HPDE6-E6E7 (cell line): ENCODE results near the gene CPSF4.

Experiments used
- DNase-seq: peaks from one replicate; pipeline ENCODE4 v3.0.0; 2011; ENCODE audit warnings: missing footprints; ENCODE audit errors: extremely low spot score

The CPSF4 gene

GRCh38 chr7:99448855-99449254 is 10.1 kb downstream of the CPSF4 start:
- DNase-seq = no peak

DNA sequence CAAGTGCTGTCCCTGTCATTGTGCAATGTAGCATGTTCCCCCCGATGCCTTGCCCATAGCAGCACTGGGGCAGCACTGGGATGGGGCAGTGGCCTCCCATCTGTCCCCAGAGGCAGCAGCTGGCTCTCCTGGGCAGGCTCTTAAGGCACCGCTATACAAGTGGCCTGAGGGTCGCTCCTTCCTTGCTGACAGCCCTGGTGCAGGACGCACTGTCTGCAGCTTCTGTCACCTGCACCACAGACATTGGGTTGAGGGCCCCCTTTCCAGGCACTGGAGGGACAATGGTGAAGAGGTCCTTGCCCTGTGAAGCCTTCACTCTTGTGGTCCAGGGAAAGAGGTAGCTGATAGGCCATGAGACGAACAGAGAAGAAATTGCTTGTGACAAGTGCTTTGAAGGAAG is 10.6 kb downstream of the CPSF4 start:
- DNase-seq = no peak

GRCh38 chr7:99451936-99452335 is 13.2 kb downstream of the CPSF4 start:
- no peak for DNase-seq

GRCh38 chr7:99452541-99452940 is 13.8 kb downstream of the CPSF4 start:
- DNase-seq = no peak

GRCh38 chr7:99453105-99453504 is 14.4 kb downstream of the CPSF4 start:
- DNase-seq = no peak

- DNase-seq = no peak
Measured at GRCh38 chr7:99455874-99456273, 17.1 kb downstream of the CPSF4 start.

GRCh38 chr7:99456288-99456687 is 17.5 kb downstream of the CPSF4 start:
- DNase-seq = no peak

DNA sequence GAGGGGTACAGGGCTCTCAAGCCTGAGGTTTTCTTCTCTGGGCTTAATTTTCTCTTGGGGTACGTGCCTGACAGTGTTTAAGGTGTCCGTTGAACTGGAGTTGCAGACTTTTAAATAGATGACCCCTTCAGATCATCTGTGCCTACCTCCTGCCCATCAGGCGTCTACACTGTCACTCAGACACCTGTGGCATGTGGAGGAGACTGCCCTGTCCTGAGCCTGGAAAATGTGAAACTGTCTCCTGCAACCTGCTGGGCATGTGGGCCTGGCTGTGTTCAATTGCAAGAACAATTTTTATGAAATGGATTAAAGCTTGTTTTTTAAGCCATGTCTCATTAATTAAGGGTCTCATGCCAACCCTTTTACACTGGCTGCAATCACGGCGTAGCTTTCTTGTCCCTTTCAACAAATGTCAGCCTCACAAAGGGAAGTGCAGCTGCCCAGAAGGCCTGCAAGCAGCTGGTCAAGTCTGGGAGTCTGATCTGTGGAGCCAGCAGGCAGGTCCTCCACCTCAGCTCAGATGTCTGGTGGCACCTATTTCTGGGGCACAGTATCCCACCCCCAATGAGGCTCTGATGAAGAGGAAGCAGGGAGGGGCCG is 18.4 kb downstream of the CPSF4 start:
- no peak for DNase-seq

- no peak for DNase-seq
Measured at GRCh38 chr7:99457650-99458493, 19.1 kb downstream of the CPSF4 start.

DNA sequence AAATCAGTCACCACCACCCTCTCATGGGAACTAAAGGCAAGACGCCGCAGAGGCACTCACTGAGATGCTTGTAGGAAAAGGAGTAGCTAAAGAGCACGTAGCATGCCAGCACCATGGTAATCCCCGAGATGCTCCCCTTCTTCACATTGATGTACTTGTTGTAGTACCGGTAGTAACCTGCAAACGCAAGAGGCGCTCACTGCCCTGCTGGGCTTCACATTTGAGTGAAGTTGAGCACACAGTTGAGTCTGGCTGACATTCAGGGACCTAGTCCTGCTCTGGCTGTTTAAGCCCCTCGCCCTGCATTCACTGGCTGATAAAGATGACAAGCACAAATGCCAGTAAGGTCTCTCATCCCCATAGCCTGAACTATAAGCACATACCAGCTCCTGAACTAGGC is 20.3 kb downstream of the CPSF4 start:
- no peak for DNase-seq

- no peak for DNase-seq
Measured at GRCh38 chr7:99460651-99461050, 21.9 kb downstream of the CPSF4 start.

DNA sequence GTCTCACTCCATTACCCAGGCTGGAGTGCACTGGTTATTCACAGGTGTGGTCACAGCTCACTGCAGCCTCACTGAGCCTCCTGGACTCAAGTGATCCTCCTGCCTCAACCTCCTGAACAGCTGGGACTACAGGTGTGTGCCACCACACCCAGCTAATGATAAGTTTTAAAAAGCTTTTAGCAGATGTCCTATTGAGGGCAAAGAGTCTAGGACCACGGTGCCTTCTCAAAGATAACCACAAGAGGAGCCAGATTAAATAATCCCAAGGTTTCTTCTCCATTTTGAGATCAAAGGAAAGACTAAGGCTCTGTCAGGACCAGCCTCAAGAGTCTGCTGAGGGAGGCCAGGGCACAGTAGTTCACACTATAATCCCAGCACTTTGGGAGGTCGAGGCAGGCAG is 22.5 kb downstream of the CPSF4 start:
- no peak for DNase-seq

GRCh38 chr7:99465421-99465768 is 26.7 kb downstream of the CPSF4 start:
- no peak for DNase-seq

DNA sequence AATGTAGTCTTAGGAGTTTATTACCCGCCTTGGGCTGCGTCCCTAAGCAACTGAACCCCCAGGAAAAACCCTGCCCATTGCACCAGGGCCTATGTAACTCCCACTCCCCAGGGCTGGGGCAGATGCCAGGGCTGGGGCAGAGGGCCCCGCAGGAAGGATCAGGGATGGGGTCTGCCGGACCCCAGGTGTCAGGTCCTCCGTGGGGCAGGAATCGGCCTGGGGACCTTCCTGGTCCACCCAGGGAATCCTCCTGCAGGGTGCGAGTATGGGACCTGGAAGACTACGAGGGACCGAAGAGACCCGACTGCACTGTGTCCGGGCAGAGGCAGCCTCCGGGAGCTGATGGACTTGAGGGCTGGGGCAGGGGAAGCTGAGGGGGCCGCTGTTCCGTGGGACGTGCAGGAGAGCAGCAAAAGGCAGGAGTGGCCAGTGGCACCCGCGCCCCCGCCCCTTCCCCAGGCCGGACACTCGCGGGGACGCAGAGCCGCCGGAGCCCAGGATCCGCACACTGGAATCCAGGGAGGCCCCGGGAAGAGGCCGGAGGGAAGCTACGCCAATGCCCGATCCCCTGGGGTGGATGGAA is 29.7 kb downstream of the CPSF4 start:
- DNase-seq = no peak

DNA sequence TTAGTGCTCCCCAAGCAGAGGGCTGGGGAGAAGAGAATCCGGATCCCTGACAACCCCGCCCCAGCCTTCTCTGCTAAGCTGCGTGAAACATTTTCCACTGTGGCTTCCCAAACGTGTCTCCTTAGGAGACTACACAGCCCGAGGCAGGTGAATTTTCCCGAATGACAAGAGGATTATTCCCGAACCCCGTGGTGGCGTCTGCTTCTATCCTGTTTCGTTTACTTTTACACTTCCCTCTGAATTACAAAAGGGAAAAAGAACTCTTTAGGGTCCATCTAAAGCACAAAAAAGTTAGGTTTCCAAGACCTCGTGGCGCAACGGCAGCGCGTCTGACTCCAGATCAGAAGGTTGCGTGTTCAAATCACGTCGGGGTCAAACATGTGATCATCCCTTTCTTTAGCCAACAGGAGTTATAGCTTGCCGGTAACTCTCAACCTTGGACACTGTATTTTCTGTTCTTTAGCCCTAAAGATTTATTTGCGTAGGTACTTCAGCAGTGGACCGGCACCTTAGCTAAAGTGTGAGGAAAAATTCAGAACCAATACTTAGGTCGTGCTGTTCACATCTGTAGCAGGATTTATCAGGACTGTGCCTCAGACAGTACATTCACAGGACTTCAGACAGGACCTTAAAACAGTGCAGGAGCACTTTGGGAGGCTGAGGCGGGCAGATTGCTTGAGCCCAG is 30.8 kb downstream of the CPSF4 start:
- DNase-seq = peak; percentile 42

- peak; percentile 99 for DNase-seq
Measured at GRCh38 chr7:99472561-99473314, 34.0 kb downstream of the CPSF4 start, which contains the start of gene ZNF789. ZNF789 (plus strand) TSS chr7:99472890; CDS start chr7:99476457, 3,567 bp downstream.

DNA sequence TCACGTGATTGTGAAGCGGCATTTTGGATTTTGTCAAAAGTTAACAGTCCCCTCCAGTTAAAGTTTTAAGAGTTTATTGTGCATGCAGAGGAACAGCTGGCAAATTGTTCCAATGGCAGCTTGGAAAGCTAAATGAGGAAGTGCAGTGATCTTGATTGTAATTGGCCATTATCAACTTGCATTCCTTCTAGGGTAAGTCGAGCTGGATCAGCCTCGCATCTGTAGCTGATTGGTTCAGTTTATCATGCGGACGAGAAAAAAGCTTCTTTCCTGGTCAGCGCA is 34.5 kb downstream of the CPSF4 start:
- DNase-seq = peak; percentile 56

DNA sequence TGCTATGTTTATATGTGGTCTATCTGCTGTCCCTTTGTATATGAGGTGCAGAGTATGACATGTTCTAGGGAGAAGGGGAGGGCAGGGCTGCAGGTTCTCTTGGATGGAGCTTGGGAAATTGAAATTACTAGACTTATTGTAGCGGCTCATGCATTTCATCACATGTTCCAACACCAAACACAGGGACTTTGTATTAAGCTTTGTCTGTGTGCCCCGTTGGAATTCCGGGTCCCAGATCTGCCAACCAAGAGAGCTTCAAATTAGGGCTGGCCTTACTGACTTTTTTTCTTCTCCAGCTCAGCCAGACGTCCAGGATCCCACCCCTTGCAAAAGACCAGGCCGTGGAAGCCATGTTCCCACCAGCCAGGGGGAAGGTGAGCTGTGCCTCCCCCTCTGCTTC is 37.4 kb downstream of the CPSF4 start:
- DNase-seq = no peak

- no peak for DNase-seq
Measured at GRCh38 chr7:99478464-99479440, 40.0 kb downstream of the CPSF4 start.

DNA sequence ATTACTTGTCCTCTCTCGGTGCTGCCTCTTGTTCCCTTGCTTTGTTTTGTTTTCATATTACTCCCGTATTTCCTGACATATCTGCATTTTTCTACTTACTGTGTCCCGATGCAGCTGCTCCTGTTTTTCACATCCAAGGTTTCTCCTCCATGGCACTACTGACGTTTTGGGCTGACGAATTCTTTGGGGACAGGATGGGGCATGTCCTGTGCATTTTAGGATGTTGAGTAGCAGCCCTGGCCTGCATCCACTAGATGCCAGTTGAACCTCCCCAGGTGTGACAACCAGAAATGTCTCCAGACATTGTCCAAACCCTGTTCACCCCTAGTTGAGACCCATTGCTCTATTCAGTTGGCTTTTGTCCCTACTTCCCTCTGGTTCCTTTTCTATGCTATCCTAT is 46.4 kb downstream of the CPSF4 start:
- no peak for DNase-seq

DNA sequence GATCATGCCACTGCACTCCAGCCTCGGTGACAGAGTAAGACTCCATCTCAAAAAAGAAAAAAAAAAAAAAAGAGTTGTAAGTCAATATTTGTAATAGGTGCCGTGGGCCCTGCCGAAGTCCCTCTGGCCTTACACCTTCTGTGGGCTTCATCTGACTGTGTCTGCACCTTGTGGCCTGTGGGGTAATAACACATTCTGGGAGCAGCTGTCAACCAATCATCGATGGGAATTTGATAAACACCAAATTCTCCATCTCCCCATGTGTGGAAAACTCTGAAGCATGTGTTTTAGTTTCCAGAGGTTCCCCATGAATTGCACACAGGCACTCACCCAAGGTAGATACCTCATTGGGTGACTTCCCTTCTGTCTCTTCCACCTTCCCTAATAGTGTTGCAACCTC is 50.5 kb downstream of the CPSF4 start:
- no peak for DNase-seq
